GM12865 (cell line): Measurements from ENCODE around the gene THOC6.

Experiments used
- DNase-seq: peaks from one replicate; pipeline ENCODE4 v3.0.0; 2010; ENCODE audit warnings: low read depth
- H3K4me3 ChIP-seq: 2 replicates; pipeline ENCODE4 v1.5.1; 2011; ENCODE audit warnings: mild to moderate bottlenecking, low read depth, low read length, control low read depth
- CTCF ChIP-seq: IDR thresholded peaks from 2 replicates; pipeline ENCODE4 v1.5.1; 2011; ENCODE audit warnings: low read length, control low read depth, low read depth, inconsistent platforms; ENCODE audit not compliant: insufficient read depth; ENCODE audit errors: missing control alignments

Gene THOC6

GRCh38 chr16:3030222-3031212 lies 6.7 kb downstream of the THOC6 start:
- DNase-seq, result no peak
- no peak overlapping the region for H3K4me3 ChIP-seq
- TF ChIP-seq CTCF, result no peak

- DNase-seq, result peak; percentile 62
- no peak overlapping the region for H3K4me3 ChIP-seq
- no peak for TF ChIP-seq CTCF
Observed at GRCh38 chr16:3032624-3033023, 8.8 kb downstream of the THOC6 start.

GRCh38 chr16:3035289-3035971 lies 11.6 kb downstream of the THOC6 start:
- no peak for TF ChIP-seq CTCF
- no peak for DNase-seq
- H3K4me3 ChIP-seq, result no peak overlapping the region

- no peak for DNase-seq
- TF ChIP-seq CTCF, result no peak
- H3K4me3 ChIP-seq, result no peak overlapping the region
Observed at GRCh38 chr16:3035972-3036725, 12.3 kb downstream of the THOC6 start.

- H3K4me3 ChIP-seq, result no peak within 1 kb of the TSS
- DNase-seq, result no peak
- TF ChIP-seq CTCF, result no peak
Observed at GRCh38 chr16:3036726-3037315, 13.0 kb downstream of the THOC6 start, which contains the start of gene BICDL2. Gene BICDL2, minus strand, starts transcription at chr16:3036944. Its CDS starts 1,448 bp downstream, at chr16:3035496.

- no peak for DNase-seq
- no peak overlapping the region for H3K4me3 ChIP-seq
- no peak for TF ChIP-seq CTCF
Observed at GRCh38 chr16:3038256-3038655, 14.4 kb downstream of the THOC6 start.
